ENCODE measurements around the gene GPT2.

GPT2 gene

GRCh38 chr16:46898006-46898405 is 13.8 kb downstream of the GPT2 start:
- no peak overlapping the region for H3K4me3 ChIP-seq (ENCODE audit: low read depth, low read length)
- DNase-seq (ENCODE audit: low read depth) = no peak
- TF ChIP-seq CTCF (IDR thresholded peaks at IDR 0.05; ENCODE audit: insufficient read depth, low read depth, low read length, missing control alignments) = no peak

GRCh38 chr16:46899443-46900143 is 15.4 kb downstream of the GPT2 start:
- no peak for TF ChIP-seq CTCF (IDR thresholded peaks at IDR 0.05; ENCODE audit: insufficient read depth, low read depth, low read length, missing control alignments)
- no peak for DNase-seq (ENCODE audit: low read depth)

GRCh38 chr16:46900455-46901235 is 16.5 kb downstream of the GPT2 start:
- no peak for DNase-seq (ENCODE audit: low read depth)
- no peak overlapping the region for H3K4me3 ChIP-seq (ENCODE audit: low read depth, low read length)
- TF ChIP-seq CTCF (IDR thresholded peaks at IDR 0.05; ENCODE audit: insufficient read depth, low read depth, low read length, missing control alignments) = no peak

More at GRCh38 chr16:46899443-46900143, 15.4 kb downstream of the GPT2 start:
- H3K4me3 ChIP-seq (ENCODE audit: low read depth, low read length) = no peak overlapping the region

GRCh38 chr16:46901709-46902108 is 17.5 kb downstream of the GPT2 start:
- no peak for DNase-seq (ENCODE audit: low read depth)
- TF ChIP-seq CTCF (IDR thresholded peaks at IDR 0.05; ENCODE audit: insufficient read depth, low read depth, low read length, missing control alignments) = no peak
- no peak overlapping the region for H3K4me3 ChIP-seq (ENCODE audit: low read depth, low read length)

GRCh38 chr16:46903255-46903905 is 19.2 kb downstream of the GPT2 start:
- no peak for DNase-seq (ENCODE audit: low read depth)
- no peak for TF ChIP-seq CTCF (IDR thresholded peaks at IDR 0.05; ENCODE audit: insufficient read depth, low read depth, low read length, missing control alignments)
- no peak overlapping the region for H3K4me3 ChIP-seq (ENCODE audit: low read depth, low read length)

GRCh38 chr16:46904471-46904870 is 20.3 kb downstream of the GPT2 start:
- TF ChIP-seq CTCF (IDR thresholded peaks at IDR 0.05; ENCODE audit: insufficient read depth, low read depth, low read length, missing control alignments) = no peak
- H3K4me3 ChIP-seq (ENCODE audit: low read depth, low read length) = no peak overlapping the region
- no peak for DNase-seq (ENCODE audit: low read depth)

Measured in GM12865 (cell line).